ENCODE results near the gene EPN1.

EPN1 gene

DNA sequence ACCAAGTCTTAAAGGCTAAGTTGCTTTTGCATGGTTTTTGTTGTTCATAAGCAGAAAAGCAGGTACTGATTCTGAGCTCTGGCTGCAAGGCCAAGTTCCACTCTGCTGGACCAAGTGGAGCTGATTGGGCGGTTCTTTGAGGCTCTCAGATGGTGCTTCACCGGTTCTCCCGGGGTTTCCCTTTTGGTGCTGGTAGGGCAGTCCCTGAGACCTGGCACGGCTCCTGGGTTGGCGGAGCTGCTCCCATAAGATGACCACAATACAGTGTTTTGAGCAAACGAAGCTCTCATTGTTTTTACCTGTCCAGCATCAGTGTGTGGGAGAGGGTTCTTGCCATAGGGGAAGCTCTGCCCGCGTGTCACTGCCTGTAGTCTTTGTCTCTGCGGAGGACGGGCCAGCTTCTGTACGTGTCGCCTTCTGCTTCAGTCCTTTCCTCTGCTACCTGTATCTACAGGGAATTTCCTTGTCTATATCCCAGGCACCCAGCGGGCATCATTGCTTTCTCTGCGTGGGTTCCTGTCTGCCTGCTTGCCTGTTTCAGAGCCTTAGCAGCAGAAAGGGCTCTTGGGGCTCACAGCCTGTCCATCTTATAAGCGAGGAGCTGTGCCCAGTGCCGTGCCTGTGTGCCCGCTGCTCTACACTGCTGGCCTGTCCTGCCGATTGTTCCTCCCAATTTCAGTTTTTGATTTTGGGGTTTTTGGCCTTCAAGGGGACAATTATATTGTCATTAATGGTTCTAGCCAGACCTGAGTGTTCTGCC lies 17.9 kb upstream of the EPN1 start:
- FAIRE-seq = peak; percentile 47
- DNase-seq (ENCODE audit: insufficient read length, low spot score) = no peak
- TF ChIP-seq POLR2A (IDR thresholded peaks at IDR 0.05; ENCODE audit: low read depth, low read length) (peak; percentile 22; the same call in 1 of the 2 replicates), POU2F2 (IDR thresholded peaks at IDR 0.05; ENCODE audit: low read depth, low read length) (no peak), POLR2AphosphoS5 (IDR thresholded peaks at IDR 0.05; ENCODE audit: low read depth, low read length) (0 out of 2 replicates have a peak, but pooled peaks have one; percentile 45), PAX5 (IDR thresholded peaks at IDR 0.05; ENCODE audit: insufficient read depth, low read length, severe bottlenecking) (no peak), SPI1 (IDR thresholded peaks at IDR 0.05; ENCODE audit: low read depth, low read length) (no peak)

DNA sequence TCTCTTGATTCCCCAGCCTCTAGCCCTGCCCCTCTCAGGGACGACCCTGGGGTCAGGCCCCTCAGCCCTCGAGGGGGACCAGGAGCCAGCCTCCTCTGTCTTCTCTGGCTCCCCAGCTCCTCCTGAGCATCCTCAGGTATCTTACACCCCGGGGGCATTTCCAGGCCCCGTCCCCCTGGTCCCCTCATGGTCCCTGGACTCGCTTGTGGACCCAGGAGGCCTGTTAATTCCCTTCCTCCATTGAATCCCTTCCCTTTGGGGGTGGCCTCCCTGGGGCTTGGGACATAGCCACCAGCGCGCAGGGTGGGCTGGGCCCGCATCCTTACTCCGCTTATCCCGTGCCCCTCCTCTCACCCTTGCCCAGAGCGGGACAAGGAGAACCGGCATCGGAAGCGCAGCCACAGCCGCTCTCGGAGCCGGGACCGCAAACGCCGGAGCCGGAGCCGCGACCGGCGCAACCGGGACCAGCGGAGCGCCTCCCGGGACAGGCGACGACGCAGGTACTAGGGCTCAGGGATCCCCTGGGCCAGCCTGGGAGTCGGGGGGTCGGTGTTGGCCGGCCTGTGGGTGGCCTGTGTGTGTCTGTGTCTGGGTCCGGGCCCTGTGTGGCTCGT lies 16.1 kb upstream of the EPN1 start:
- DNase-seq (ENCODE audit: insufficient read length, low spot score) = no peak
- TF ChIP-seq PAX5 (IDR thresholded peaks at IDR 0.05; ENCODE audit: insufficient read depth, low read length, severe bottlenecking) (no peak), TAF1 (IDR thresholded peaks at IDR 0.05; ENCODE audit: low read depth, low read length) (no peak), POU2F2 (IDR thresholded peaks at IDR 0.05; ENCODE audit: low read depth, low read length) (no peak)
- no peak for FAIRE-seq

DNA sequence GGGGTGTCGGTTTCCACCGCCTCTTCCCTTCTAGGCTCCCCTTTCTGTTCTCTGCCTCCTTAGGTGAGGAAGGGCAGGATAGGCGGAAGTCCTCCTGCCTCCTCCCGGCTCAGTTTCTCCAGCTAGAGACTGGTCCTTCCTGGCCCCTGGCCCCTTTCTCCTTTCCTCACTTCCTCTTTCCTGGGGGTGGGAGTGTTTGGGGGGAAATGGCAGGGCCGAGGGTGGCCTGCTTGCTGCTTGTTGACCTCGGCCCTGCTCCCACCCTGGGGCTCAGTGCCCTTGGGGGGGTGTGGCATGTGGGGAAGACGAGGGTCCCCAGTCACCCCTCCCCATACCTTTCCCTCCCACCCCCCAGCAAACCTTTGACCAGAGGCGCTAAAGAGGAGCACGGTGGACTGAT lies 15.2 kb upstream of the EPN1 start:
- DNase-seq (ENCODE audit: insufficient read length, low spot score) (no peak), FAIRE-seq (no peak)
- TF ChIP-seq SPI1 (IDR thresholded peaks at IDR 0.05; ENCODE audit: low read depth, low read length) (peak; percentile 61), POU2F2 (IDR thresholded peaks at IDR 0.05; ENCODE audit: low read depth, low read length) (no peak)

DNA sequence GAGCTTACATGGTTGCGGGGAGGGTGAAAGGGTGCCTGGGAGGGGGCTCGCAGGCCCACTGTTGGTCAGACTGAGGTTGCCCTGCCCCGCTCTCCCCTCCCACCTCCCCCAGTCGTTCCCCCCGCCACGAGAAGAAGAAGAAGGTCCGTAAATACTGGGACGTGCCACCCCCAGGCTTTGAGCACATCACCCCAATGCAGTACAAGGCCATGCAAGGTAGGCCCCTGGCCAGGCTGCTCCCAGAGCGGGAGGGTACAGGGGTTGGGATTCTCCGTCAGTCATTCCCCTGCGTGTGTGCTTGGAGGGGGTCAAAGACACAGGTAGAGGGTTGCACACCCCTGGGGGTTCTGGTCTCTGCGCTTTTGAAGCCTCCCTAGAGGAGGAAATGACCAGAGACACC lies 14.6 kb upstream of the EPN1 start:
- DNase-seq (ENCODE audit: insufficient read length, low spot score) = no peak
- TF ChIP-seq POLR2A (IDR thresholded peaks at IDR 0.05; ENCODE audit: low read depth, low read length) (no peak), POU2F2 (IDR thresholded peaks at IDR 0.05; ENCODE audit: low read depth, low read length) (no peak), SPI1 (IDR thresholded peaks at IDR 0.05; ENCODE audit: low read depth, low read length) (no peak), PAX5 (IDR thresholded peaks at IDR 0.05; ENCODE audit: insufficient read depth, low read length, severe bottlenecking) (no peak), TAF1 (IDR thresholded peaks at IDR 0.05; ENCODE audit: low read depth, low read length) (no peak), POLR2AphosphoS5 (IDR thresholded peaks at IDR 0.05; ENCODE audit: low read depth, low read length) (no peak)
- FAIRE-seq = no peak

DNA sequence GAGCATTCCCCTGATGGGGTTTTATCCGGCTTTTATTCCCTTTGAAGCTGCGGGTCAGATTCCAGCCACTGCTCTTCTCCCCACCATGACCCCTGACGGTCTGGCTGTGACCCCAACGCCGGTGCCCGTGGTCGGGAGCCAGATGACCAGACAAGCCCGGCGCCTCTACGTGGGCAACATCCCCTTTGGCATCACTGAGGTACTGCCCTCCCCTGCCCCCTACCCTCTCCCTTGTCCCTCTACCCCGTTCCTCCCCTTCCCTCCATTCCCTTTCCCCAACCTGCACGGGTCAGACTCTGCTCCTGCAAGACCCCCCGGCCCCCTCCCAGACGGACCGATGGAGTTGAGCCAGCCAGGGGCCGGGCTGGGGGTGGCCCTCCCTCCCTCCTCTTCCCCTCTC lies 14.0 kb upstream of the EPN1 start:
- TF ChIP-seq TAF1 (IDR thresholded peaks at IDR 0.05; ENCODE audit: low read depth, low read length) (no peak), PAX5 (IDR thresholded peaks at IDR 0.05; ENCODE audit: insufficient read depth, low read length, severe bottlenecking) (no peak), SPI1 (IDR thresholded peaks at IDR 0.05; ENCODE audit: low read depth, low read length) (no peak), POU2F2 (IDR thresholded peaks at IDR 0.05; ENCODE audit: low read depth, low read length) (no peak), POLR2AphosphoS5 (IDR thresholded peaks at IDR 0.05; ENCODE audit: low read depth, low read length) (no peak), POLR2A (IDR thresholded peaks at IDR 0.05; ENCODE audit: low read depth, low read length) (no peak)
- no peak for DNase-seq (ENCODE audit: insufficient read length, low spot score)
- no peak for FAIRE-seq

DNA sequence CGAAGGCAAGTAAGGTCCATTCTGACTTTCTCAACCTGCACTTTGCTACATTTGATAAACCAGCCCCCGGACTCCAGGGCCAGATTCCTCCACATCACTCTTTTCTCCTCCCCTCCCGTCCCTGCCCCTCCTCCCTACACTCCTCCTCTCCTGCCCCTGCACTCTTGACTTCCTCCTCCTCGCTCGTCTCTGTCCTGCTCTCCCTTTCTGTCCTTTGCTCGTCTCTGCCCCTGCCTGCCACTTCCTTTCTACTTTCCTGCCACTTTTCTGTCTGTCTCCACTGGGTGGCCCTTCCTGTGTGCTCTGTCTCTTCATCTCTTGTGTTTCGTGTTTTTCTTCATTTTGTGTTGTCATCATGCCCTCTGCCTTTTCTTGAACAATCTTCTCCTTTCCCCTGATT lies 13.2 kb upstream of the EPN1 start:
- no peak for DNase-seq (ENCODE audit: insufficient read length, low spot score)
- no peak for FAIRE-seq

DNA sequence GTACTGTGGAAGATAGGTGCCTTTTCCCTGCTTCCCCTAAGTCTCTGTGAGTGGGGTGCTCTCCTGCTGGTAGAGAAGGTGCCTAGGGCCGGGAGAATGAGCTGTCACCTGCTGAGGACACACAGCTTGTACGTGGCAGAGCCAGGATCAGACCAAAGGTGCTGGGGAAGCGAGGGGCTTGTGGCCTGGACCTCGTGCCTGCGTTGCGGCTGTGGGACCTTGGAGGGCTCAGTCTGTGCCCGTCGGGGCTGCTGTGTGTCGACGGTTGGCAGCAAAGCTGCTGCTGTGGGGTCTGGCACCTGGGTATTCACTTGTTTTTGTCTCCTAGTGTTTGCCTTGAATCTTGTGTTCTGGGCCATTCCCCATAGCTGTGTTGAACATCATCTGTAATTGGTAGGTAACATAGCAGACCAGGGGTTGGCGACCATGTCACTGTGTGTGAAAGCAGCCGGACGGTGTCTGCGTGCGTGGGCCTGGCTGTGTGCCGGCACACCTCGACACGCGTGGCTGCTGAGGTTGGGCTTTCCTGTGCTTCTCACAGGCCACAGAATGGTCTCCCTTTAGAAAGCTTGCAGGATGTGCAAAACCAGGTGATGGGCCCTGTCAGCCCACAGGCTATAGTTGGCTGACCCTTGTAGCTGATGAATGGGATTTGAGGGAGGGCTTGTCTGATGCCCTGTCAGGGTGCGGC lies 11.0 kb upstream of the EPN1 start:
- no peak for DNase-seq (ENCODE audit: insufficient read length, low spot score)
- no peak for TF ChIP-seq POLR2A (IDR thresholded peaks at IDR 0.05; ENCODE audit: low read depth, low read length)
- no peak for TF ChIP-seq PAX5 (IDR thresholded peaks at IDR 0.05; ENCODE audit: insufficient read depth, low read length, severe bottlenecking)
- no peak for TF ChIP-seq TAF1 (IDR thresholded peaks at IDR 0.05; ENCODE audit: low read depth, low read length)
- TF ChIP-seq SPI1 (IDR thresholded peaks at IDR 0.05; ENCODE audit: low read depth, low read length) = no peak
- no peak for TF ChIP-seq POLR2AphosphoS5 (IDR thresholded peaks at IDR 0.05; ENCODE audit: low read depth, low read length)
- no peak for TF ChIP-seq POU2F2 (IDR thresholded peaks at IDR 0.05; ENCODE audit: low read depth, low read length)
- FAIRE-seq = peak; percentile 5

More for the DNA sequence above, 13.2 kb upstream of the EPN1 start:
- no peak for TF ChIP-seq SPI1 (IDR thresholded peaks at IDR 0.05; ENCODE audit: low read depth, low read length)
- no peak for TF ChIP-seq TAF1 (IDR thresholded peaks at IDR 0.05; ENCODE audit: low read depth, low read length)
- TF ChIP-seq PAX5 (IDR thresholded peaks at IDR 0.05; ENCODE audit: insufficient read depth, low read length, severe bottlenecking) = no peak
- TF ChIP-seq POU2F2 (IDR thresholded peaks at IDR 0.05; ENCODE audit: low read depth, low read length) = no peak

DNA sequence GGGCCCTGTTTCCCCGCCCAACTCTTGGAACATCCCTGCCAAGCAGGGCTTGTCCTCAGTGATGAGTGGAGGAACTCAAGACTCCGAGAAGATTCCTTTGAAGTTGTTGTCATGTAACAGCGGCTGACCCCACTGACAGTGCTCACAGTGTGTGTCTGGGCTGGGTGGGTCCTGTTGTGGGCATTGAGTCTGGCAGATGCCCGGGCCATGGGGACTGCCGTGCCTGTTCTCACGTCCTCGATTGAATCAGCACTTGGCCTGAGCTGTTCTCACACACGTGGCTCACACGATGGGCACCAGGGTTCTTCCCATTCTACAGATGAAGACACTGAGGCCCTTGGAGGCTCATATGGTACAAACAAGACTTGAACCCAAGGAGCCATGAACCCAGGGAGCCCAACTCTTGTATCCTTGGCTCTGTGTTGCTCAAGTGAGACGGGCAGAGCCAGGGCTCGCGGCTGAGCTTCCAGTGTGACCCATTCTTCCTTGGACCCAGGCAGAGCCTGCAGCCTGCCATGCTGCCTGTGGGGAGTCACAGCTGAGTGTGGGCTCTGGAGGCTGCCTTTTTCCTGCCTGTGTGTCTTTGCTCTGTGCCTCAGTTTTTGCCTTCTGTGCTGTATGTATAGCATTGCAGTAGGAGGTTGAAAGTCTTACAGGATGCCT lies 8.6 kb upstream of the EPN1 start:
- FAIRE-seq (no peak), DNase-seq (ENCODE audit: insufficient read length, low spot score) (no peak)
- TF ChIP-seq POLR2AphosphoS5 (IDR thresholded peaks at IDR 0.05; ENCODE audit: low read depth, low read length) (no peak), PAX5 (IDR thresholded peaks at IDR 0.05; ENCODE audit: insufficient read depth, low read length, severe bottlenecking) (no peak), POLR2A (IDR thresholded peaks at IDR 0.05; ENCODE audit: low read depth, low read length) (no peak), SPI1 (IDR thresholded peaks at IDR 0.05; ENCODE audit: low read depth, low read length) (no peak), TAF1 (IDR thresholded peaks at IDR 0.05; ENCODE audit: low read depth, low read length) (no peak), POU2F2 (IDR thresholded peaks at IDR 0.05; ENCODE audit: low read depth, low read length) (no peak)

DNA sequence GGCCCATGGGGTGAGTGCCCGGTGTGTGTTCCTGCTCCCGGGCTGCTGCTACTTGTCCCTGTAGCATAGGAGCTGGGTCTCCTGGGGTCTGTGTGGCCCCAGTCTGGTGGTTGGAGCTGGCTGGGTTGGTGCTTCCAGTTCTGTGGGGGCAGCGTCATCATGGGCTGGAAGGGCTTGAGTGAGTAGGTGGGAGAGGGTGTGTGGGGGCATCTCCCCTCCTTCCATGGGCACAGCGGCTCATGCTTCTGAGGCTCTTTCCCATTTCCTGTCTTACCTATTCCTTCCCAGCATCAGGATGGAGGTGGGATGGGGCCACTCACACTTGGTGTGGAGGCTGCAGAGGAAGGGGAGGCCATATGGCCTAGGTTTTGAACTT lies 8.0 kb upstream of the EPN1 start:
- TF ChIP-seq PAX5 (IDR thresholded peaks at IDR 0.05; ENCODE audit: insufficient read depth, low read length, severe bottlenecking) = no peak
- TF ChIP-seq POU2F2 (IDR thresholded peaks at IDR 0.05; ENCODE audit: low read depth, low read length) = no peak
- no peak for TF ChIP-seq POLR2A (IDR thresholded peaks at IDR 0.05; ENCODE audit: low read depth, low read length)
- no peak for TF ChIP-seq SPI1 (IDR thresholded peaks at IDR 0.05; ENCODE audit: low read depth, low read length)
- FAIRE-seq (no peak), DNase-seq (ENCODE audit: insufficient read length, low spot score) (no peak)
